Testis (tissue), 2 donors: ENCODE results near the gene RASA2.

Experiments
- CTCF ChIP-seq, 3 experiments: fragments of 450-650 bp in 2 of 3; fragments of 200-600 bp in 1 of 3; sonication (generic) in 1 of 3; IDR thresholded peaks; one replicate each; pipeline ENCODE4 v1.5.1; 2016 to 2019; ENCODE audit warnings: antibody characterized with exemption in 3 of 3, mild to moderate bottlenecking in 2 of 3, moderate library complexity in 1 of 3
- POLR2A ChIP-seq: fragments of 450-650 bp; IDR thresholded peaks from one replicate; pipeline ENCODE4 v1.6.1; 2017; ENCODE audit warnings: antibody characterized with exemption, mild to moderate bottlenecking, moderate library complexity

DNA sequence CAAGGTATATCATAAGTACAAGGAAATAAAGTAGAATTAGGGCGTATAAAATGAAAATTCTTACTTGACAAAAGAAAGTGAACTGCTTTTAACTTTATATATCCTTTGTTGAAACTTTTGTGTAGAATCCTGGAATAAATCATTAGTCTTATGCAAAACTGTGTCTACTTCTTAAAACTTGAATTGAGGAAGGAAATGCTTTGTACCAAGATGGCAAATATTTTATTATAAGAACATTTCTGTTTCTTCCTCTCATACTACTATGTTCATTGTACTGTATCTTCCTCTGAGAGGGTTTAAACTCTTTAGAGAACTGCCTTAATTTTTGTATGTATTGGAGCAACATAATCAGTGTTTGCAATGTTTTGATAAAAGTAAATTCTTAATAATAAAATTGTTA, 42.0 kb downstream of the RASA2 start:
- TF ChIP-seq CTCF (IDR thresholded peaks at IDR 0.05) (no peak), POLR2A (no peak)
